ENCODE data around the gene TCF4. TPM values are rescaled to one million over a fixed set of nuclear protein-coding genes. Genes with fewer than 3 reads are reported as not detected.

TCF4 gene
- total and polyA plus RNA-seq, 2 experiments from 2014 or later: 77.7 to 89.2 TPM

GRCh38 chr18:55416791-55417190, 171.2 kb downstream of the TCF4 start:
- Histone ChIP-seq H2AFZ (no peak overlapping the region), H3K9me2 (ENCODE audit: insufficient read depth) (no peaks in the 10 kb centered on the region), H3K4me1 (ENCODE audit: insufficient read depth) (peaks cover 73% of the 10 kb centered on the region), H3K4me2 (0 out of 2 replicates have a peak overlapping the region, but pooled peaks have one; percentile 6), H3K27ac (ENCODE audit: low read depth) (no peak overlapping the region), H3K79me2 (replicated peaks; ENCODE audit: insufficient read depth) (peaks cover 87% of the 10 kb centered on the region), H3F3A (replicated peaks; ENCODE audit: low read depth) (no peaks in the 10 kb centered on the region), H3K4me3 (no peak overlapping the region), H3K27me3 (ENCODE audit: insufficient read depth) (no peaks in the 10 kb centered on the region), H3K36me3 (ENCODE audit: insufficient read depth) (no peaks in the 10 kb centered on the region), H4K20me1 (replicated peaks; ENCODE audit: insufficient read depth) (no peaks in the 10 kb centered on the region)
- TF ChIP-seq JUNB (IDR thresholded peaks at IDR 0.05; ENCODE audit: unreplicated experiment) (no peak), POLR2AphosphoS5 (IDR thresholded peaks at IDR 0.05; ENCODE audit: low read depth) (no peak), EZH2 (IDR thresholded peaks at IDR 0.05; ENCODE audit: low read depth, unreplicated experiment) (no peak), STAT1 (IDR thresholded peaks at IDR 0.05; ENCODE audit: unreplicated experiment) (no peak), CTCF (conservative IDR thresholded peaks at IDR 0.05; ENCODE audit: low read depth in 2 of 2) (no peak)
- Mint-ChIP-seq H3K36me3 (ENCODE audit: low read depth) (no peaks in the 10 kb centered on the region), H3K27me3 (ENCODE audit: insufficient read depth, low read depth, poor library complexity) (peaks cover 2% of the 10 kb centered on the region), H3K27ac (no peak overlapping the region), H3K9me3 (no peaks in the 10 kb centered on the region), H3K4me3 (no peak overlapping the region), H3K4me1 (peaks cover 83% of the 10 kb centered on the region)
- DNase-seq (ENCODE audit: low spot score): no peak
- no peak for ATAC-seq

DNA sequence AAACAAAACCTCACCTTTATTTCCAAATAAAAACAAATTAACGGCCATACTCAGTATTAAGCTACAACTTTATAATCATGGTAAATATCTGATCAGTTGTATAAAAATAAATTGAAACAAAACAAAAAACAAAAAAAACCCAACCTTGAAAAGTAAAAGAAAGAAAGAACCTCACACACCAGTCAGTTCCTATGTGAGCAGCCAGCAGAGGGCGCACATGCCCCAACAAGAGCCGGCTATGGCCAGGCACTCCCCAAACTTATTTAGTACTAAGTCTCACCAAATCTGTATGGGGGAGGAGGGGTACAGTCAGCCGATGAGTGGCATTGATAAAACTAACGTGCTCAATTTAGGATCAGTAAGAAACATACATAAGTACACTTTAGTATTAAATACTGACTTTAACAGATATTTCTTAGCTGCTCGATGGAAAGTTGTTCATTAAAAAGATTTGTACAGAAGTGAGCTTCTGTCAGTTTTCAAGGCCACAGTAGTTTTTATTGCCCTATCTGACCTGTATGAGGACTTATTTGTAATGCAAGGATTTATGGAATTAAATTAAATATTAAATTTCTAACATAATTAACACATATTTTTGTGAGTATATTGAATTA, 172.6 kb downstream of the TCF4 start:
- Histone ChIP-seq H3K27ac (ENCODE audit: low read depth) (no peak overlapping the region), H3K27me3 (ENCODE audit: insufficient read depth) (no peaks in the 10 kb centered on the region), H4K20me1 (replicated peaks; ENCODE audit: insufficient read depth) (no peaks in the 10 kb centered on the region), H2AFZ (no peak overlapping the region), H3K4me2 (no peak overlapping the region), H3K9me2 (ENCODE audit: insufficient read depth) (no peaks in the 10 kb centered on the region), H3F3A (replicated peaks; ENCODE audit: low read depth) (no peaks in the 10 kb centered on the region), H3K79me2 (replicated peaks; ENCODE audit: insufficient read depth) (peaks cover 87% of the 10 kb centered on the region), H3K4me1 (ENCODE audit: insufficient read depth) (peaks cover 63% of the 10 kb centered on the region), H3K4me3 (no peak overlapping the region), H3K36me3 (ENCODE audit: insufficient read depth) (no peaks in the 10 kb centered on the region)
- ATAC-seq (peak; percentile 94), DNase-seq (ENCODE audit: low spot score) (peak; percentile 90)
- H3K9me3 Mint-ChIP-seq: no peaks in the 10 kb centered on the region
- no peak overlapping the region for H3K4me3 Mint-ChIP-seq
- peak overlapping the region; percentile 87 for H3K27ac Mint-ChIP-seq
- no peak for TF ChIP-seq POLR2AphosphoS5 (IDR thresholded peaks at IDR 0.05; ENCODE audit: low read depth)
- peak; percentile 92 to 99 for TF ChIP-seq CTCF (conservative IDR thresholded peaks at IDR 0.05; ENCODE audit: low read depth in 2 of 2)
- H3K27me3 Mint-ChIP-seq (ENCODE audit: insufficient read depth, low read depth, poor library complexity): peaks cover 2% of the 10 kb centered on the region
- peaks cover 75% of the 10 kb centered on the region for H3K4me1 Mint-ChIP-seq
- no peaks in the 10 kb centered on the region for H3K36me3 Mint-ChIP-seq (ENCODE audit: low read depth)

- Histone ChIP-seq H3F3A (replicated peaks; ENCODE audit: low read depth) (no peaks in the 10 kb centered on the region), H2AFZ (no peak overlapping the region), H3K9me2 (ENCODE audit: insufficient read depth) (no peaks in the 10 kb centered on the region), H3K4me3 (no peak overlapping the region), H3K27me3 (ENCODE audit: insufficient read depth) (no peaks in the 10 kb centered on the region), H4K20me1 (replicated peaks; ENCODE audit: insufficient read depth) (no peaks in the 10 kb centered on the region), H3K27ac (ENCODE audit: low read depth) (no peak overlapping the region), H3K36me3 (ENCODE audit: insufficient read depth) (no peaks in the 10 kb centered on the region), H3K4me1 (ENCODE audit: insufficient read depth) (peaks cover 61% of the 10 kb centered on the region), H3K79me2 (replicated peaks; ENCODE audit: insufficient read depth) (peaks cover 94% of the 10 kb centered on the region), H3K4me2 (no peak overlapping the region)
- ATAC-seq (no peak), DNase-seq (ENCODE audit: low spot score) (no peak)
- Mint-ChIP-seq H3K27me3 (ENCODE audit: insufficient read depth, low read depth, poor library complexity) (peaks cover 2% of the 10 kb centered on the region), H3K27ac (no peak overlapping the region), H3K9me3 (no peaks in the 10 kb centered on the region), H3K4me3 (no peak overlapping the region), H3K4me1 (peaks cover 74% of the 10 kb centered on the region), H3K36me3 (ENCODE audit: low read depth) (no peaks in the 10 kb centered on the region)
- no peak for TF ChIP-seq ZNF114 (CRISPR knock-in tag; IDR thresholded peaks at IDR 0.05)
These were observed 173.5 kb downstream of the TCF4 start for GRCh38 chr18:55414475-55414874.

Data from GM23338 (cell line).